ENCODE results near the gene PRR13. TPM values are rescaled to one million over a fixed set of nuclear protein-coding genes. Genes with fewer than 3 reads are reported as not detected.
"Not testable (repeated sequence)": the region's sequence is repeated elsewhere in the genome, so short reads cannot be mapped to it uniquely, and the experiment has no call there.

PRR13 gene
- 99.5 TPM for polyA plus RNA-seq (2012; ENCODE audit: insufficient read depth, insufficient read length, low read depth)

GRCh38 chr12:53441040-53441833 is at the start of gene PRR13:
Gene PRR13, plus strand, starts transcription at chr12:53441734. Its CDS starts 981 bp downstream, at chr12:53442715.
- DNase-seq = peak; percentile 99
- peaks cover 7% of the 10 kb centered on the region for H3K36me3 ChIP-seq
- TF ChIP-seq CTCF (IDR thresholded peaks at IDR 0.05; ENCODE audit: low read depth, low read length) = no peak
- H3K9me3 ChIP-seq = peaks cover 3% of the 10 kb centered on the region
- no peaks in the 10 kb centered on the region; the same call in none of the 2 replicates for H3K4me1 ChIP-seq
- H3K27me3 ChIP-seq = no peaks in the 10 kb centered on the region
- peak within 1 kb of the TSS; percentile 93 for H3K4me3 ChIP-seq (ENCODE audit: low read depth, low read length)

DNA sequence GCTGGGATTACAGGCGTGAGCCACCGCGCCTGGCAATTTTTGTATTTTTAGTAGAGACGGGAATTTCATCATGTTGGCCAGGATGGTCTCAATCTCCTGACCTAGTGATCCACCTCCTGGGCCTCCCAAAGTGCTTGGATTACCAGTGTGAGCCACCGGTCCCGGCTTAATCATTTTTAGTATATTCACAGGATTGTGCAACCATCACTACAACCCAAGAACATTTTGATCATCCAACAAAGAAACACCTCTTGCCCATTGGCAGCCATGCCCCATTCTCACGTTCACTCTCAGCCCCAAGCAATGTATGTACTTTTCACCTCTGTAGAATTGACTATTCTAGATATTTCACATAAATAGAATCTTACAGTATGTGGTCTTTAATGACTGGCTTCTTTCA is 41.6 kb upstream of the PRR13 start:
- no peak for DNase-seq
- no peaks in the 10 kb centered on the region for H3K27me3 ChIP-seq
- H3K36me3 ChIP-seq = peaks cover 19% of the 10 kb centered on the region
- no peak overlapping the region for H3K4me3 ChIP-seq (ENCODE audit: low read depth, low read length)
- no peaks in the 10 kb centered on the region for H3K9me3 ChIP-seq
- H3K4me1 ChIP-seq = no peaks in the 10 kb centered on the region; the same call in 1 of the 2 replicates
- TF ChIP-seq CTCF (IDR thresholded peaks at IDR 0.05; ENCODE audit: low read depth, low read length) = no peak

DNA sequence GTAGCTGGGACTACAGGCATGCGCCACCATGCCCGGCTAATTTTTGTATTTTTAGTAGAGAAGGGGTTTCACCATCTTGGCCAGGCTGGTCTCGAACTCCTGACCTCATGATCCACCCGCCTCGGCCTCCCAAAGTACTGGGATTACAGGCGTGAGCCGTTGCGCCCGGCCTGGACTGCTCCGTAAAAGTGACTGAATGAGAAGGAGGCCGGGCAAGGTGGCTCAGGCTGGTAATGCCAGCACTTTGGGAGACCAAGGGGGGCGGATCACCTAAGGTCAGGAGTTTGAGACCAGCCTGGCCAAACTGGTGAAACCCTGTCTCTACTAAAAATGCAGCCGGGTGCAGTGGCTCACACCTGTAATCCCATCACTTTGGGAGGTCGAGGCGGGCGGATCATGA is 39.2 kb upstream of the PRR13 start:
- not testable (repeated sequence) for DNase-seq
- peaks cover 26% of the 10 kb centered on the region for H3K36me3 ChIP-seq

GRCh38 chr12:53402871-53403270 is 38.7 kb upstream of the PRR13 start:
- Histone ChIP-seq H3K9me3 (no peaks in the 10 kb centered on the region), H3K4me1 (no peaks in the 10 kb centered on the region; the same call in 1 of the 2 replicates), H3K27me3 (no peaks in the 10 kb centered on the region), H3K36me3 (peaks cover 29% of the 10 kb centered on the region), H3K4me3 (ENCODE audit: low read depth, low read length) (no peak overlapping the region)
- no peak for DNase-seq
- TF ChIP-seq CTCF (IDR thresholded peaks at IDR 0.05; ENCODE audit: low read depth, low read length) = no peak

More for the DNA sequence above, 39.2 kb upstream of the PRR13 start:
- not testable (repeated sequence) for H3K27me3 ChIP-seq; H3K4me3 ChIP-seq (ENCODE audit: low read depth, low read length); H3K4me1 ChIP-seq; H3K9me3 ChIP-seq

GRCh38 chr12:53410951-53411350 is 30.6 kb upstream of the PRR13 start:
- DNase-seq = no peak
- H3K4me1 ChIP-seq = peaks cover 33% of the 10 kb centered on the region
- peaks cover 57% of the 10 kb centered on the region for H3K36me3 ChIP-seq
- H3K9me3 ChIP-seq = no peaks in the 10 kb centered on the region
- H3K4me3 ChIP-seq (ENCODE audit: low read depth, low read length) = no peak overlapping the region
- H3K27me3 ChIP-seq = no peaks in the 10 kb centered on the region
- no peak for TF ChIP-seq CTCF (IDR thresholded peaks at IDR 0.05; ENCODE audit: low read depth, low read length)

- no peak overlapping the region for H3K4me3 ChIP-seq (ENCODE audit: low read depth, low read length)
- peaks cover 38% of the 10 kb centered on the region for H3K36me3 ChIP-seq
- no peaks in the 10 kb centered on the region for H3K9me3 ChIP-seq
- TF ChIP-seq CTCF (IDR thresholded peaks at IDR 0.05; ENCODE audit: low read depth, low read length) = no peak
- no peaks in the 10 kb centered on the region for H3K27me3 ChIP-seq
- H3K4me1 ChIP-seq = peaks cover 33% of the 10 kb centered on the region
- DNase-seq = no peak
Observed at GRCh38 chr12:53413485-53414204, 27.9 kb upstream of the PRR13 start.

Data from BE2C (cell line).